ENCODE results near the gene BAIAP2L1. TPM values are rescaled to one million over a fixed set of nuclear protein-coding genes. Genes with fewer than 3 reads are reported as not detected.

BAIAP2L1 gene
- total and polyA plus RNA-seq, 9 of the 15 experiments (the other 6 are each of a cell fraction or from before 2014, with no cell fraction given) = 4.2 to 29.8 (median 15.5) TPM

GRCh38 chr7:98400542-98401340 lies at the start of gene BAIAP2L1 (continued):
- no peak for TF ChIP-seq ZNF57 (CRISPR knock-in tag; IDR thresholded peaks at IDR 0.05)
- no peak for TF ChIP-seq PHF20 (IDR thresholded peaks at IDR 0.05; ENCODE audit: partially characterized antibody)
- TF ChIP-seq CHCHD3 (CRISPR knock-in tag; IDR thresholded peaks at IDR 0.05) = no peak
- TF ChIP-seq BRF1 (IDR thresholded peaks at IDR 0.05; ENCODE audit: borderline replicate concordance, extremely low read depth, insufficient read length) = no peak
- TF ChIP-seq THRA (IDR thresholded peaks at IDR 0.05) = no peak
- no peak for TF ChIP-seq GTF2B (IDR thresholded peaks at IDR 0.05; ENCODE audit: extremely low read depth, insufficient read length)
- TF ChIP-seq ZC3H4 (CRISPR knock-in tag; IDR thresholded peaks at IDR 0.05; ENCODE audit: borderline replicate concordance) = no peak
- TF ChIP-seq PREB (CRISPR knock-in tag; IDR thresholded peaks at IDR 0.05) = no peak
- no peak for TF ChIP-seq ZNF830 (CRISPR knock-in tag; IDR thresholded peaks at IDR 0.05)
- no peak for TF ChIP-seq HOMEZ (CRISPR knock-in tag; IDR thresholded peaks at IDR 0.05)
- no peak for TF ChIP-seq THAP7 (CRISPR knock-in tag; IDR thresholded peaks at IDR 0.05)
- no peak for TF ChIP-seq ZNF507 (tag; conservative IDR thresholded peaks at IDR 0.05)
- no peak for TF ChIP-seq ZNF408 (CRISPR knock-in tag; IDR thresholded peaks at IDR 0.05; ENCODE audit: low read depth)
- TF ChIP-seq CSDE1 (IDR thresholded peaks at IDR 0.05) = no peak
- no peak for TF ChIP-seq ZKSCAN1 (IDR thresholded peaks at IDR 0.05; ENCODE audit: low read depth, low read length)
- no peak for TF ChIP-seq ZNF780A (CRISPR knock-in tag; IDR thresholded peaks at IDR 0.05)
- TF ChIP-seq JUNB (CRISPR knock-in tag; conservative IDR thresholded peaks at IDR 0.05) = no peak
- no peak for TF ChIP-seq FIP1L1 (IDR thresholded peaks at IDR 0.05; ENCODE audit: low read depth, low read length, poor library complexity, severe bottlenecking)
- TF ChIP-seq TSHZ1 (CRISPR knock-in tag; IDR thresholded peaks at IDR 0.05) = no peak
